Stimulated activated CD4-positive, alpha-beta T cell treated with anti-CD3 and anti-CD28 coated beads, Interleukin-1b, Interleukin-23, amount 100 ng/mL, for 24 hours (primary cell): ENCODE measurements around the gene SLC16A14.
"Not testable (repeated sequence)": the region's sequence is repeated elsewhere in the genome, so short reads cannot be mapped to it uniquely, and the experiment has no call there.

Experiments used
- DNase-seq, 4 experiments: peaks; one replicate each; pipeline ENCODE4 v3.0.0-alpha.2; 2020; ENCODE audit warnings: low read depth in 4 of 4, low spot score in 1 of 4

Gene SLC16A14

GRCh38 chr2:230068651-230069055, at the start of gene SLC16A14:
SLC16A14 (minus strand) TSS chr2:230068924; CDS start chr2:230059352, 9,572 bp downstream.
- no peak for DNase-seq

- DNase-seq = no peak
Observed at GRCh38 chr2:230106771-230107170, 38.0 kb upstream of the SLC16A14 start.

GRCh38 chr2:230101967-230102366, 33.2 kb upstream of the SLC16A14 start:
- DNase-seq = not testable (repeated sequence)

DNA sequence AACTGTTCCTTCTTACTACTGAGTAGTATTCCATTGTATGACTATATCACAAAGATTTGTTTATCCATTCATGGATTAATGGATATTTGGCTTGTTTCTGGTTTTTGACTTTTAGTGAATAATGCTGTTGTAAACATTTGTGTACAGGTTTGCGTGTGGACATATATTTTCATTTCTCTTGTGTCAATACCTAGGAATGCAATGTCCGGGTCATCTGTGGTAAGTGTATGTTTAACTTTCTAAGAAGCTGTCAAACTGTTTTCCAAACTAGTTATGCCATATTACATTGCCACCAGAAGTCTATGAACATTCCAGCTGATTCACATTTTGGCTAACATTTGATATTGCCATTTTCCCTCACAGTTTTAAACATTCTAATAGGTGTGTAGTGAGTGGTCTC, 29.1 kb upstream of the SLC16A14 start:
- DNase-seq = no peak

GRCh38 chr2:230097424-230097823, 28.7 kb upstream of the SLC16A14 start:
- no peak for DNase-seq

- DNase-seq = no peak
Observed at GRCh38 chr2:230090967-230091366, 22.2 kb upstream of the SLC16A14 start.

DNA sequence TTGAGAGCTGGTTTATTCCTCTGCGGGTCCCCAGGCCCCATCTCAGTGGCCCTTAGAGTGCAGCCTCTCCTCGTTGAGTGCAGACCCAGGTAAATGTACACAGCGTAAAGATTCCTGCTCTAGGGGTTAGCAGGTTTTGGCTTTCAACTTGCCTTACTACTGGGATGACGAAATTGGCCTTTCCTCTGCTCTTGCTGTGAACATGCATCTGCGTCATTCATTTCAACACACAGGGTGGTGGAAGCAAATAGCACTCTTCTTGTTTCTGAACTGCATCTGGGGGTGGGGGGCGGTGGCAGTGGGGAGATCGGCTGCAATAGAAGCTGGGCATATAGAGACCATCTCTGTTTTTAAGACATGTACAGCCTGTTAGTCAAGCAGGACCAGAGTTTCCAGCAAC, 16.5 kb upstream of the SLC16A14 start:
- DNase-seq = no peak

DNA sequence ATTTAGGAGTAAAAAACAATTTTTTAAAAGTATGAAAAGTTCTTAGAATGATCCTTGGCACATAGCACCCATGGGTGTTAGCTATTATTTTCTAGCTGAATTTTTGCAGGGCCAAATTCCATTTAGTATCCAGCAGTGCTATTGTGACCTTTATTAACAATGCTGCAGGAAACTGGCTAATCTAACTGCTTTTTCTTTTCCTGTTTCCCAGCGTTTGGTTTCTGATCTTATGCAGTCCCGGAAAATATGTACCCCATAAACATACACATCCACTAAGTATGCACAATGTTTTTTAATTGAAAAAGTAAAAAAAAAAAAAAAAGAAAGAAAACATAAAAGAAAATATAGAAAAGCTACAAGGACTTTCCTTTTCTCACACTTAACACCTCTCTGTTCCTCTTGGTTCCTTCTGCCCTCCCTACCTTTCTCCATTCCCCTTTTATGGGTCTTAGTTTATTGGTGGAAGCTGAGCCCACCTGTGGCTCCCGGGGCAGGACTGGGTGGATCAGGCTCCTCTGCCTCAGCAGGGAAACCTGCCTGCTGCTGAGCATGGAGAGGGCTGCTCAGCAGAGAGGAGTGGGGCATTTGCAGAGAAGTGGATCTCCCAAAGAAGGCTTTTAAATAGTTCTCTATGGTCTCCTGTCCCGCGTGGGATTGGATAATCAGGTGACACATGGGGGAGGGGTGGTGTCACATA, 9.3 kb upstream of the SLC16A14 start:
- DNase-seq = no peak

- DNase-seq = no peak
Observed at GRCh38 chr2:230076819-230077218, 8.1 kb upstream of the SLC16A14 start.

GRCh38 chr2:230075988-230076631, 7.4 kb upstream of the SLC16A14 start:
- DNase-seq = no peak

- DNase-seq = no peak
Observed at GRCh38 chr2:230071421-230071820, 2.7 kb upstream of the SLC16A14 start.

DNA sequence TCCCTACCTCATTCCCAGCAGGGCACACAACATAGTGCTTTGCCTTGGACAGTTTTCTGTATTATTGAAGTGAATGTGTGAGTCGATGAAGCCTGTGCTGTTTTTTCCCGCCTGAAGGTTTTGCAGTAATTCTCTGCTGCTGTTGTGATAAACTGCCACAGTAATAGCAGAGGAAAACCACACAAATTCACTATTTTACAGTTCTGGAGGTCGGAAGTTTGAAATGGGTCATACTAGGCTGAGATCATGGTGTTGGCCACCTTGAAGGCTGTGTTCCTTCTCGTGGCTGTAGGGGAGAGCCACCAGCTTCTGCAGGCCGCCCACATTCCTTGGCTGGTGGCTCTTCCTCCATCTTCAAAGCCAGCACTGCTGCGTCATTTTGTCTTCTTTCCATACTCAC, 678 bp upstream of the SLC16A14 start:
- DNase-seq = no peak

- no peak for DNase-seq
Observed at GRCh38 chr2:230068016-230068650, 591 bp downstream of the SLC16A14 start.

DNA sequence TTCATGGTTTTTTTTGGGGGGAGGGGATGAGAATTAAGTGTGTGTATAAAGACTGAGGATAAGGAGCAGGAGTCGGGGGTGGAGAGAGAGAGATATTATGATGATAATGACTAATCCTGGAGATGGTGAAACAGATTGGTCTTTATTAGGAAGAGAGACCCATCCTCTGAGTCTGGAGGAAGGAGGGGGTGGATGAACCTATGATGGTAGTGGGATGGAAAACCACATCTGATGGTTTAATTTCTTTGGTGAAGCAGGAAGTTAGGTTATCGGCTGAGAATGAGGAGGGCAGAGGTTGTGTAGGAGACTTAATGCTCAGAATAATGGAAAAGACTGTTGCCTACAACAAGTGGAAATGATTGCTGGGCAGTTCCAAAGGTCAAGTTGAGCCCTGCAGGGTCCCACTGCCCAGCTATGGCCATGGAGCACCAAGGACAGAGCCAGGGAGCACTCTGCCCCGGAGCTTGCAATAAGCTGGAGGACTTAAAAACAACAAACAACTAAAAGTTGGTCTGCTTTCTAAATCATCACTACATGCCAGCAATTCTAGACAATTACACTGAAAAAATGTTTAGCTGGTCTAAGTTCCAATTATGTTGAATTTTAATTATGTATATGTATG, 7.9 kb downstream of the SLC16A14 start:
- no peak for DNase-seq

- DNase-seq = no peak
Observed at GRCh38 chr2:230053753-230054478, 14.8 kb downstream of the SLC16A14 start.

DNA sequence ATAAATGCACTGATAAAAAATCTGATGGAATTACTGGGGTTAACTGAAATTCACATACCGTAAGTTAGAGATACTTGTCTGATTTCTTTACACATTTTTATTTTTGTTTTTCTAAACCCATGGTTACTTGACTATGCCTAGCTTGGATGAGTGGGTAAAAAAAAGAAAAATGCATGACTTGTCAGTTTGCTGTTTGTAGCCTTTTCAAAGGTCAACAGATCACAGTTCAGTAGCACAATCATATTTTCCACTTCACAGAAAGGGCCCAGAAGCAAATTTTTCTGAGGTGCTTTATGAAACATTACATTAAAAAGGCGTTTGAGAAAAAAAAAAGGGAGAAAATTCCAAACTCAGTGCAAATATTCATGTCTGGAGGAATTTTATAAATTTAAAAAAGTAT, 16.4 kb downstream of the SLC16A14 start:
- no peak for DNase-seq

DNA sequence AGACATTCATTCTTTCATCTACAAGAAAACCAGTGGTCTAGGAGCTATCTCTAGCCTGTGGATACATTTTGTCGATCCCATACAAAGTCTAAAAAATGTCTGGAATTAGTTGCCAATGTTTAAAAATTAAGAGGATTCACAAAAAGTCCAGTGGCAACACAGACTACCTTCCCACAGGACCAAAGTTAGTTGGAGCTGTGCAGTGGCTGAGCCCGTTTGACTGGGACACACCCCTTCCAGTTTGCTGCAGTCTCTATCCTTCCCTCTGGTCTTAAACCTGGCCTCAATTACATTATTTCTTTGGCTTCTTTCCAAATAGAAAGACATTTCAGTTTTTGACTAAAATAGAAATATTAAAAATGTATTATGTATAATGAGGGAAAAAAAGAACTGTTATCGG, 18.6 kb downstream of the SLC16A14 start:
- no peak for DNase-seq

- no peak for DNase-seq
Observed at GRCh38 chr2:230048010-230048671, 20.6 kb downstream of the SLC16A14 start.

- no peak for DNase-seq
Observed at GRCh38 chr2:230046491-230046890, 22.2 kb downstream of the SLC16A14 start.

DNA sequence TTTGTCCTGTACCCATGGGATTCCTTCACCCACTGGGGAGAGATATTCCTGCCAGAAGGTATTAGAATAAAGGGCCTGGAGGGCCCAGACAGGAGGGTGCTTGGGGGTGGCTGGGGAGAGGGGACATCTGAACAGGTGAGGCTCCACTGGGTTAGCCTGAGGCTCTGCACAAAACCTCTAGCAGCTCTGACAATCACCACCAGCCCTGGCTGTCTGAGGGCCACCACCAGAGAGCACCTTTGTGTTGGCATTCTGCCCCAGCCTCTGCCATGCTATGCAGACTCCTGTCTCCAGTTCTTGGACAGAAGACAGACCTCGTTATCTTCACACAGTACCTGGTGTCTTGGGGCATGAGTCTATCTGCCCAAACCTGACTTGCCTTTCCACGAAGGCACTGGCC, 25.3 kb downstream of the SLC16A14 start:
- DNase-seq = no peak

DNA sequence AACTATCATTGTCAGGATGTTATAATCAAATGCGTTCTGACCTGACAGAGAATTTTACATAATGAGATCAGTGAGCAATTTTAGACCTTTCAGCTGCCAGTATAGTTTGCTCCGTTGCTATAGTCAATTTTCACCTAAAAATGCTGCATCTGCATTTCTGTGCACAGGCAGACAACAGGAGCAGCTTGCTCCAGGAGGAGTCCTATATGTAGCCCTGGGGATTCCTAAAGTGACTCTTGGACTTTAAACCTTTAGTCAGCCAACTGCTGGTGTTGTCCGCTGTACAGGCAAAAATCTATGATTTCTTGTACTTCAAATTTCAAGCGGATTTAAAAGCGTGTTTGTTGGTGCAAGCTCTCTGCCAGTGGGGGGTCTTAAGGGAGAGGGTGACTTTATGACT, 25.7 kb downstream of the SLC16A14 start:
- DNase-seq = no peak
